Iris pigment epithelial cell (primary cell): Measurements from ENCODE around the gene SKAP1.

Experiments used
- DNase-seq: peaks from one replicate; pipeline ENCODE4 v3.0.0-alpha.2; 2011; ENCODE audit warnings: low read depth

SKAP1 gene

GRCh38 chr17:48241770-48242497 lies 188.1 kb downstream of the SKAP1 start:
- DNase-seq, result no peak

- DNase-seq, result peak; percentile 91
Measured at GRCh38 chr17:48241131-48241591, 188.9 kb downstream of the SKAP1 start.

- DNase-seq, result peak; percentile 55
Measured at GRCh38 chr17:48240562-48241130, 189.4 kb downstream of the SKAP1 start.

GRCh38 chr17:48240122-48240521 lies 189.9 kb downstream of the SKAP1 start:
- DNase-seq, result no peak

- DNase-seq, result no peak
Measured at GRCh38 chr17:48239603-48239995, 190.4 kb downstream of the SKAP1 start.

- DNase-seq, result no peak
Measured at GRCh38 chr17:48238933-48239602, 190.9 kb downstream of the SKAP1 start.

GRCh38 chr17:48237456-48237855 lies 192.6 kb downstream of the SKAP1 start:
- DNase-seq, result no peak

GRCh38 chr17:48236681-48237134 lies 193.3 kb downstream of the SKAP1 start:
- peak; percentile 89 for DNase-seq

- no peak for DNase-seq
Measured at GRCh38 chr17:48234922-48235321, 195.1 kb downstream of the SKAP1 start.

- DNase-seq, result no peak
Measured at GRCh38 chr17:48231995-48232959, 197.7 kb downstream of the SKAP1 start.

- no peak for DNase-seq
Measured at GRCh38 chr17:48229936-48230335, 200.1 kb downstream of the SKAP1 start.

GRCh38 chr17:48228720-48229119 lies 201.3 kb downstream of the SKAP1 start:
- DNase-seq, result no peak

GRCh38 chr17:48225725-48226567 lies 204.1 kb downstream of the SKAP1 start:
- DNase-seq, result no peak

- no peak for DNase-seq
Measured at GRCh38 chr17:48223945-48224344, 206.1 kb downstream of the SKAP1 start.

- DNase-seq, result no peak
Measured at GRCh38 chr17:48219617-48220016, 210.4 kb downstream of the SKAP1 start.

GRCh38 chr17:48215583-48216139 lies 214.4 kb downstream of the SKAP1 start:
- peak; percentile 47 for DNase-seq

- DNase-seq, result no peak
Measured at GRCh38 chr17:48213797-48214196, 216.2 kb downstream of the SKAP1 start.

- DNase-seq, result no peak
Measured at GRCh38 chr17:48211787-48212186, 218.2 kb downstream of the SKAP1 start.

GRCh38 chr17:48211011-48211410 lies 219.0 kb downstream of the SKAP1 start:
- DNase-seq, result no peak

- DNase-seq, result no peak
Measured at GRCh38 chr17:48209973-48210372, 220.0 kb downstream of the SKAP1 start.
